ENCODE results near the gene TXNDC17.
"Not testable (repeated sequence)": the region's sequence is repeated elsewhere in the genome, so short reads cannot be mapped to it uniquely, and the experiment has no call there.

The TXNDC17 gene

DNA sequence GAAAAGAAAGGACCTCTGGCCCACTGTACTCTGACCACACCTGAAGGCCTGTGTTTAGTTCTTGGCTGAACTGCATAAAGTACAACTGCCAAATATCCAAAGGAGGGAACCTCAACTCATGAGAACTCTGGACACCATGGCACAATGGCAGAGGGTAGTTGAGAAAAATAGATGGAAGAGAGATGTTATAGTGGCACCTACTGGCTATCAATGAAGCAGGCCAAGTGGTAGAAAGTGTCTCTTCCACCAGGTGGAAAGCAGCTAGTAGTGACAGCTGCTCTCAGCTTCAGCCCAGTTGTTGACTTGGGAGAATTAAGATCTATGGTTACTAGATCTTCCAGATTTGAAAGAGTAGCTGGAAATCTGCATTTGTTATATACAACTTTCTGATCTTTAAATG lies 7.3 kb downstream of the TXNDC17 start:
- H3K4me2 ChIP-seq: no peak overlapping the region
- H3K79me2 ChIP-seq (ENCODE audit: insufficient read depth, low read depth): no peaks in the 10 kb centered on the region
- no peaks in the 10 kb centered on the region for H3K4me1 ChIP-seq (ENCODE audit: low read depth, poor library complexity, severe bottlenecking)
- no peaks in the 10 kb centered on the region for H4K20me1 ChIP-seq (ENCODE audit: insufficient read depth)
- H3K4me3 ChIP-seq (IDR thresholded peaks at IDR 0.05; ENCODE audit: insufficient read depth, low read depth, low read length): no peak overlapping the region
- H2AFZ ChIP-seq (ENCODE audit: low read depth): no peak overlapping the region
- H3K9ac ChIP-seq: no peak overlapping the region
- no peak overlapping the region for H3K27ac ChIP-seq
- no peaks in the 10 kb centered on the region for H3K36me3 ChIP-seq (ENCODE audit: insufficient read depth)
- H3K27me3 ChIP-seq (ENCODE audit: insufficient read depth, low read depth): no peaks in the 10 kb centered on the region
- TF ChIP-seq, protein P1, sequence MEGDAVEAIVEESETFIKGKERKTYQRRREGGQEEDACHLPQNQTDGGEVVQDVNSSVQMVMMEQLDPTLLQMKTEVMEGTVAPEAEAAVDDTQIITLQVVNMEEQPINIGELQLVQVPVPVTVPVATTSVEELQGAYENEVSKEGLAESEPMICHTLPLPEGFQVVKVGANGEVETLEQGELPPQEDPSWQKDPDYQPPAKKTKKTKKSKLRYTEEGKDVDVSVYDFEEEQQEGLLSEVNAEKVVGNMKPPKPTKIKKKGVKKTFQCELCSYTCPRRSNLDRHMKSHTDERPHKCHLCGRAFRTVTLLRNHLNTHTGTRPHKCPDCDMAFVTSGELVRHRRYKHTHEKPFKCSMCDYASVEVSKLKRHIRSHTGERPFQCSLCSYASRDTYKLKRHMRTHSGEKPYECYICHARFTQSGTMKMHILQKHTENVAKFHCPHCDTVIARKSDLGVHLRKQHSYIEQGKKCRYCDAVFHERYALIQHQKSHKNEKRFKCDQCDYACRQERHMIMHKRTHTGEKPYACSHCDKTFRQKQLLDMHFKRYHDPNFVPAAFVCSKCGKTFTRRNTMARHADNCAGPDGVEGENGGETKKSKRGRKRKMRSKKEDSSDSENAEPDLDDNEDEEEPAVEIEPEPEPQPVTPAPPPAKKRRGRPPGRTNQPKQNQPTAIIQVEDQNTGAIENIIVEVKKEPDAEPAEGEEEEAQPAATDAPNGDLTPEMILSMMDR (conservative IDR thresholded peaks at IDR 0.05; ENCODE audit: low read depth, low read length): no peak

DNA sequence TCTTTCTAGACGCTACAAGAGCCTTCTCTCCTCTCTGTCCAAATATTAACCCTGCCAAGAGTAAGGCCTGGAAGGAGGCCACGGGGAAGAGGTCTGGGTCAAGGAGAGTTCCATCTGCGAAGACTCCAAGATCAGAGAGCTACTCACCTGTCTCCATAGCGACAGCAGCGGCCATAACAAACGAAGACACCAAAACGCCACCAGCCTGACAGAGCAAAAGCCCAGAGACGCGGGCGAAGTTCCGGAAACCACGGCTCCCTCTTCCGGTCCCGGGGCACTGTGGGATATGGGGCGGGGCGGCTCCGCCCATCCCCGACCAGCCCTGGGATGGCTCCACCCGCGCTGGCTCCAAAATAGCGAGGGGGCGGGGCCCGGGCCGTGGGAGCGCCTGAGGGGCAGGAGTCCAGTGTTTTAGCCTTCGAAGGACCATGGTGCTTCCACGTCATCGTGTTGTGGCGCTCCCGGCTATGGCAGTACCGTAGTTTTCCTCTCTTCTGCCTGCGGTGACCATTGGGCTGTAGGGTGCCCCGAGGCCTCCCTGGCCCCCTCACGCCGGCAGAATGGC lies 10.6 kb downstream of the TXNDC17 start, which contains the start of the genes C17orf100 and MED31:
Gene C17orf100 (plus strand): TSS at position 409 of the 565 bp plus-strand sequence. CDS start 152 bp downstream, at position 561.
Gene MED31 (minus strand): TSS at position 252 of the 565 bp plus-strand sequence. CDS start 77 bp downstream, at position 175.
- H4K20me1 ChIP-seq (ENCODE audit: insufficient read depth): no peaks in the 10 kb centered on the region
- H3K27me3 ChIP-seq (ENCODE audit: insufficient read depth, low read depth): no peaks in the 10 kb centered on the region
- no peak within 1 kb of the TSS; the same call in 1 of the 2 replicates for H2AFZ ChIP-seq (ENCODE audit: low read depth)
- peak within 1 kb of the TSS; percentile 73; the same call in 1 of the 2 replicates for H3K9ac ChIP-seq
- H3K27ac ChIP-seq: peak within 1 kb of the TSS; percentile 91
- peak within 1 kb of the TSS; percentile 29; the same call in 1 of the 2 replicates for H3K4me2 ChIP-seq
- H3K36me3 ChIP-seq (ENCODE audit: insufficient read depth): no peaks in the 10 kb centered on the region
- no peak within 1 kb of the TSS for H3K4me3 ChIP-seq (IDR thresholded peaks at IDR 0.05; ENCODE audit: insufficient read depth, low read depth, low read length)
- TF ChIP-seq, protein P1 (conservative IDR thresholded peaks at IDR 0.05; ENCODE audit: low read depth, low read length): no peak
- H3K4me1 ChIP-seq (ENCODE audit: low read depth, poor library complexity, severe bottlenecking): no peaks in the 10 kb centered on the region
- no peaks in the 10 kb centered on the region for H3K79me2 ChIP-seq (ENCODE audit: insufficient read depth, low read depth)

DNA sequence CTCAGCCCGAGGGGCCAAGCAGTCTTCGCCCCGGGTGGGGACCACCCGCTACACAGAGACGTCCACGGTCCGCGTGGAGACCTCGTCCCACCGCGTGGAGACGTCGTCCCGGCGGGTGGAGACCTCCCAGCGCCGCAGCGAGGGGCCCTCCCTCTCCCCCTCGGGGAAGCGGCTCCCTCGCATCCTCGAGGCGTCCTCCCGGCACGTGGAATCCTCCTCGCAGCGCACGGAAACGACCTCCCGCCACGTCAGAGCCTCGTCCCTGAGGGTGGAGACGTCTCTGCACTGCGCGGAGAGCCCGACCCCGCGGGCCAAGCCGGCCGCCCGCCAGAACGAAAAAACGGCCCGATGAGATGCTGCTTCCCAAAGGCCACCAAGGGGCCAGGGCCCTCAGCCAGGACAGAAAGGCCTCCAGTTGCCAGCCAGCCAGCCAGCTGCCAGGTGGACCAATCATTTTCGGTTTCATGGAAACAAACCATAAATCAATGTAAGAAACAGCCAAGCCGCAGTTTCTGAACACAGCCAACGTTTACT lies 11.1 kb downstream of the TXNDC17 start:
- Histone ChIP-seq H3K27me3 (ENCODE audit: insufficient read depth, low read depth) (no peaks in the 10 kb centered on the region), H3K36me3 (ENCODE audit: insufficient read depth) (no peaks in the 10 kb centered on the region), H3K4me1 (ENCODE audit: low read depth, poor library complexity, severe bottlenecking) (no peaks in the 10 kb centered on the region), H3K79me2 (ENCODE audit: insufficient read depth, low read depth) (no peaks in the 10 kb centered on the region), H4K20me1 (ENCODE audit: insufficient read depth) (no peaks in the 10 kb centered on the region), H3K27ac (no peak overlapping the region), H2AFZ (ENCODE audit: low read depth) (no peak overlapping the region; the same call in 1 of the 2 replicates), H3K4me3 (IDR thresholded peaks at IDR 0.05; ENCODE audit: insufficient read depth, low read depth, low read length) (no peak overlapping the region), H3K9ac (no peak overlapping the region), H3K4me2 (peak overlapping the region; percentile 21; the same call in 1 of the 2 replicates)
- TF ChIP-seq, protein P1 (conservative IDR thresholded peaks at IDR 0.05; ENCODE audit: low read depth, low read length): no peak

DNA sequence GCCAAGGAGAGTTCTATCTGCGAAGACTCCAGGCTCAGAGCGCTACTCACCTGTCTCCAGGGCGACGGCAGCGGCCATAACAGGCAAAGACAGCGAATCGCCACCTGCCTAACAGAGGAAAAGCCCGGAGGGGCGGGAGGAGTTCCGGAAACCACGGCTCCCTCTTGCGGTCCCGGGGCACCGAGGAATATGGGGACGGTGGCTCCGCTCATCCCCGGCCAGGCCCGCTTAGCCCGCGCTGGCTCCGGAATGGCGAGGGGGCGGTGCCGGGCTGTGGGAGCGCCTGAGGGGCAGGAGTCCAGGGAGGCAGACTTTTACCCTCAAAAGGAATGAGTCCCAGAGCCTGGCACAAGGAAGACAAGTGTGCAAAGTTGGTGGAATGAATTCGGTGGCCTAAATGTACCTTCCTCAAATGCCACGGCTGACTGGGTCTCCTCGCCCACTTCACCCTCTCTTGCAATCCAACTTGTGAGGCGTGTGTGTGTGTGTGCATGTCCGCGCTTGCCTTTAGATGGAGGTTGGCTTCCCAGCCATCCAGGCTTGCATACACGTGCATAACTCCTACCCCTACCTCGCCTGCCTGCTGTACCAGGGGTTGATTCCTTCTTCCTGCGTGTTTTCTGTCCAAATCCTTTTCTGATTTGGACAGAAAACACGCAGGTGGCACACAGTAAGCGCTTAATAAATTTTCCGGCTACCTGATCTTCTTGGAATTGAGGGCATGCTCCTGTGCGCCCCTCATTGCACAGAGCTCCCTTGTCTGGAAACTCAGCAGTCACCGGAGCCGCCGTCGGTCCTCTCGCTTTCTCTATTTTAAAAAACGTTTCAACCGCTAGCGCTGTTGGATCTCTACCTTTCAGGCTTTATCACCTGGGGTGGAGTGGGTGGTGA lies 14.2 kb downstream of the TXNDC17 start:
- Histone ChIP-seq H3K27ac (no peak overlapping the region), H3K4me3 (IDR thresholded peaks at IDR 0.05; ENCODE audit: insufficient read depth, low read depth, low read length) (no peak overlapping the region), H3K36me3 (ENCODE audit: insufficient read depth) (no peaks in the 10 kb centered on the region), H3K79me2 (ENCODE audit: insufficient read depth, low read depth) (no peaks in the 10 kb centered on the region), H3K9ac (no peak overlapping the region), H2AFZ (ENCODE audit: low read depth) (no peak overlapping the region), H3K4me1 (ENCODE audit: low read depth, poor library complexity, severe bottlenecking) (no peaks in the 10 kb centered on the region), H3K4me2 (no peak overlapping the region), H3K27me3 (ENCODE audit: insufficient read depth, low read depth) (no peaks in the 10 kb centered on the region), H4K20me1 (ENCODE audit: insufficient read depth) (no peaks in the 10 kb centered on the region)
- TF ChIP-seq, protein P1 (conservative IDR thresholded peaks at IDR 0.05; ENCODE audit: low read depth, low read length): no peak

DNA sequence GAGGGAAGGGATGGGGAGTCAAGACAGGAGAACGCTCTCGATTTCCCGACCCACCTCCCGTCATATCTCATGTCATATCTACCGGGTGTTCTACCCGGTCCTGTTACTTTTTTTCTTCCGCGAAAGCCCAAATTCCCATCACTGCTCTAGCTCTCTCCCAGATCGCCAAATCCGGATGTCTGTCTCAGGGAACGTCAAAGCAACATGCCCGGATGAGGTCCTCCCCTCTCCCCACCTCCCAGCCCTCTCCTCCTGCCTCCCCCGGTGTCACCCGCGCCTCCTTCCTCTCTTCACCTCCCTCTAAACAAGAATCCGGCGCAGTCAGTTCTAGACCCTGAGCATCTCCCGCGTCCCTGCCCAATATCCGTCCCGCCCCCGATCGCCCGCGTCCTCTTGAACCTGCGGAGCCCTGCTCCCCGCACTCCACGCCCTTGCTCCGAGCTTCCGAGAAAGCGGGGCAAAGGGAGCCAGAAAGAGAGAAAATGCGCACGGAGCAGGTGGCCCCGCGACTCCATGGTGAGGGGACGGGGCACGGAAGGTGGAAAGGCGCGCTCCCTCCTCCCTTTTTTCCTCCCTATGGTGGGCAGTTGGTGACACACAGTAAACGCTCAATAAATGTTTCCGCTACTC lies 15.0 kb downstream of the TXNDC17 start:
- H4K20me1 ChIP-seq (ENCODE audit: insufficient read depth); H3K4me3 ChIP-seq (IDR thresholded peaks at IDR 0.05; ENCODE audit: insufficient read depth, low read depth, low read length); H3K27ac ChIP-seq; H3K4me1 ChIP-seq (ENCODE audit: low read depth, poor library complexity, severe bottlenecking); H3K27me3 ChIP-seq (ENCODE audit: insufficient read depth, low read depth); H3K4me2 ChIP-seq; H3K36me3 ChIP-seq (ENCODE audit: insufficient read depth); H3K9ac ChIP-seq; H3K79me2 ChIP-seq (ENCODE audit: insufficient read depth, low read depth); H2AFZ ChIP-seq (ENCODE audit: low read depth): not testable (repeated sequence)

Data from KMS-11 (cell line).